ENCODE data around the gene TRIM27.

DNA sequence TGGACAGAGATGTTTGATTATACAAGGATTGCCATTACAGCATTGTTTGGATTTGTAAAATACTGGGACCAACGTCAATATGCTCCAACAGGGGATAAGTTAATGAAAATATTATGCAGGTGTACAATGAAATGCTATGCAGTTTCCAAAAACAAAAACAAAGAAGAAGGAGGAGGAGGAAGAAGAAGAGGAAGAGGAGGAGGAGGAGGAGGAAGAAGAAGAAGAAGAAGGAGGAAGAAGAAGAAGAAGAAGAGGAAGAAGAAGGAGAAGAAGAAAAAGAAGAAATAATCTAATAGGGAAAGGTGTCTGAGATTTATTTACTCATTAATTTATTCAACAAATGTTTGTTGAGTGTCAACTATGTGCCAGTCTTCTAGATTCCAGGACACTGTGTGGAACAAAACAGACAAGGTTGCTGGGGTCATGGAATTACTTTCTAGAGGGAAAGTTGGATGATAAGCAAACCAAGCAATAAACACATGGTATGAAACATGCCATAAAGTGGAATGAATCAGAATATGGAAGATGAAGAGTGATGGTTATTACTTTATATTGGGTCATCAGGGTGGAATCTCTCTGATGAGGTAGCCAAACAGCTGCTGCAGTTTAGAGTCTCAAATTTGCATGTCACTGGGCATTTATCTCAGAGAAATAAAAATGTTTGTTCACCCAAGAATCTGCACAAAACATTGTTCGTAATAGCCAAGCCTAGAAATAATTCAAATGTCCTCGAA, 6.3 kb upstream of the TRIM27 start:
- no peak for TF ChIP-seq CTCF (IDR thresholded peaks at IDR 0.05)
- TF ChIP-seq POLR2A (IDR thresholded peaks at IDR 0.05), result no peak

Data from ovary (tissue), 3 donors.